Measurements from ENCODE around the gene SMIM35.
A peak's percentile ranks its signal among the peaks of the same experiment; 100 is the strongest.

Gene SMIM35

GRCh38 chr11:118005224-118006152, 81.3 kb downstream of the SMIM35 start:
- H3K27me3 ChIP-seq (ENCODE audit: control insufficient read depth, low read length), result no peaks in the 10 kb centered on the region

GRCh38 chr11:118004543-118005223, 82.1 kb downstream of the SMIM35 start:
- H3K4me3 ChIP-seq (ENCODE audit: low read length), result no peak overlapping the region
- H3K9me2 ChIP-seq (replicated peaks; ENCODE audit: control insufficient read depth, low read length), result no peaks in the 10 kb centered on the region
- H3K79me2 ChIP-seq (ENCODE audit: control insufficient read depth, low read length), result peaks cover 3% of the 10 kb centered on the region; the same call in 1 of the 2 replicates
- H3K36me3 ChIP-seq (ENCODE audit: control insufficient read depth, low read length), result peaks cover 33% of the 10 kb centered on the region
- peak overlapping the region; percentile 73 for H3K4me2 ChIP-seq (ENCODE audit: low read length)
- H3F3A ChIP-seq (ENCODE audit: control insufficient read depth, insufficient read depth), result peaks cover 44% of the 10 kb centered on the region
- no peaks in the 10 kb centered on the region for H3K27me3 ChIP-seq (ENCODE audit: control insufficient read depth, low read length)
- TF ChIP-seq EZH2phosphoT487 (IDR thresholded peaks at IDR 0.05; ENCODE audit: borderline replicate concordance, low read length), result no peak
- TF ChIP-seq CTCF (IDR thresholded peaks at IDR 0.05; ENCODE audit: low read depth, low read length, poor library complexity, severe bottlenecking), result no peak
- no peaks in the 10 kb centered on the region for H4K20me1 ChIP-seq (ENCODE audit: control insufficient read depth, insufficient read depth, low read depth, low read length)
- H3K27ac ChIP-seq (ENCODE audit: low read depth, low read length), result peak overlapping the region; percentile 99
- no peaks in the 10 kb centered on the region for H3K9me3 ChIP-seq (ENCODE audit: control insufficient read depth, insufficient read depth, low read length)
- H3K4me1 ChIP-seq (ENCODE audit: control insufficient read depth, low read length), result peaks cover 100% of the 10 kb centered on the region

More at GRCh38 chr11:118005224-118006152, 81.3 kb downstream of the SMIM35 start:
- H3K9me2 ChIP-seq (replicated peaks; ENCODE audit: control insufficient read depth, low read length), result no peaks in the 10 kb centered on the region
- peak overlapping the region; percentile 99 for H3K27ac ChIP-seq (ENCODE audit: low read depth, low read length)
- TF ChIP-seq CTCF (IDR thresholded peaks at IDR 0.05; ENCODE audit: low read depth, low read length, poor library complexity, severe bottlenecking), result peak; percentile 54
- TF ChIP-seq EZH2phosphoT487 (IDR thresholded peaks at IDR 0.05; ENCODE audit: borderline replicate concordance, low read length), result no peak
- H3K9me3 ChIP-seq (ENCODE audit: control insufficient read depth, insufficient read depth, low read length), result no peaks in the 10 kb centered on the region
- peaks cover 3% of the 10 kb centered on the region; the same call in 1 of the 2 replicates for H3K79me2 ChIP-seq (ENCODE audit: control insufficient read depth, low read length)
- peaks cover 100% of the 10 kb centered on the region for H3K4me1 ChIP-seq (ENCODE audit: control insufficient read depth, low read length)
- peaks cover 24% of the 10 kb centered on the region for H3K36me3 ChIP-seq (ENCODE audit: control insufficient read depth, low read length)
- 0 out of 2 replicates have a peak overlapping the region, but pooled peaks have one; percentile 0 for H3K4me3 ChIP-seq (ENCODE audit: low read length)
- peaks cover 52% of the 10 kb centered on the region for H3F3A ChIP-seq (ENCODE audit: control insufficient read depth, insufficient read depth)
- H4K20me1 ChIP-seq (ENCODE audit: control insufficient read depth, insufficient read depth, low read depth, low read length), result no peaks in the 10 kb centered on the region
- H3K4me2 ChIP-seq (ENCODE audit: low read length), result peak overlapping the region; percentile 73

- H3K4me1 ChIP-seq (ENCODE audit: control insufficient read depth, low read length), result peaks cover 100% of the 10 kb centered on the region
- H3K27ac ChIP-seq (ENCODE audit: low read depth, low read length), result peak overlapping the region; percentile 99
Observed at GRCh38 chr11:118003456-118003855, 83.3 kb downstream of the SMIM35 start.

More at GRCh38 chr11:118003456-118003855, 83.3 kb downstream of the SMIM35 start:
- Histone ChIP-seq H3K27me3 (ENCODE audit: control insufficient read depth, low read length) (no peaks in the 10 kb centered on the region), H3F3A (ENCODE audit: control insufficient read depth, insufficient read depth) (peaks cover 31% of the 10 kb centered on the region), H3K9me3 (ENCODE audit: control insufficient read depth, insufficient read depth, low read length) (no peaks in the 10 kb centered on the region), H4K20me1 (ENCODE audit: control insufficient read depth, insufficient read depth, low read depth, low read length) (no peaks in the 10 kb centered on the region), H3K79me2 (ENCODE audit: control insufficient read depth, low read length) (peaks cover 3% of the 10 kb centered on the region; the same call in 1 of the 2 replicates), H3K9me2 (replicated peaks; ENCODE audit: control insufficient read depth, low read length) (no peaks in the 10 kb centered on the region), H3K36me3 (ENCODE audit: control insufficient read depth, low read length) (peaks cover 45% of the 10 kb centered on the region), H3K4me2 (ENCODE audit: low read length) (peak overlapping the region; percentile 59), H3K4me3 (ENCODE audit: low read length) (peak overlapping the region; percentile 35)
- no peak for TF ChIP-seq EZH2phosphoT487 (IDR thresholded peaks at IDR 0.05; ENCODE audit: borderline replicate concordance, low read length)
- no peak for TF ChIP-seq CTCF (IDR thresholded peaks at IDR 0.05; ENCODE audit: low read depth, low read length, poor library complexity, severe bottlenecking)

All from DOHH2 (cell line).